ENCODE measurements around the gene MXI1. TPM values are rescaled to one million over a fixed set of nuclear protein-coding genes. Genes with fewer than 3 reads are reported as not detected.

MXI1 gene
- total and polyA plus RNA-seq, 10 donors = 6.8 to 49.4 (median 19.4) TPM

DNA sequence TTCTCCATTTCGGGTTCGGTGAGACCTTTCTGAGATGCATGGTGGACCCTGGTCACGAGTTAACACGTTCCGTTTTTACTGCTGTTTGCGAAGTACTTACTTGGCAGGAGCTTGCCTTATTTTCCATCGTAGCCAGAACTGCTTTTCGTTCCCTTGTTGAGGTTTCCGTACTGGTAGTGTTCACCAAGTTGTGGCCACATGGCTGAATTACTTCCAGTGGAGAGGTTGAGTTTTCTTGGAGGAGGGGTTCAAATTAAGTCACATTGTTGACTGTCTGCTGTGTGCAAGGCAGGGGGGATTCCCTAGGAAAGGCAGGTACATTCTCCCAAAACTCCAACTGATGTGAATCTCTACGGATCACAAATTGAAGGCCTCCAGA lies 4.0 kb downstream of the MXI1 start:
- intact Hi-C loops (cut with DNase I; ENCODE audit: low total_unique reads) = no loop called here
- 4 to 8% (median 5%) methylated on average over 10 of the region's 10 CpGs for WGBS, 5 donors

GRCh38 chr10:110212119-110213006 lies 5.0 kb downstream of the MXI1 start:
- Histone ChIP-seq H3K36me3 (no peaks in the 10 kb centered on the region), H3K27ac (peak overlapping the region; percentile 68 to 92 (median 82)), H3K9me3 (no peaks in the 10 kb centered on the region), H3K4me3 (peak overlapping the region in 6 of 8 donors; percentile 51 to 82 (median 75)), H3K27me3 (replicated peaks in 1 of 7) (peaks cover 0 to 13% (median 0%) of the 10 kb centered on the region in 7 donors), H3K4me1 (peaks cover 0 to 83% (median 42%) of the 10 kb centered on the region in 6 donors)
- intact Hi-C loops (cut with DNase I; ENCODE audit: low total_unique reads) = no loop called here
- DNase-seq = peak; percentile 87
- TF ChIP-seq, protein P1, sequence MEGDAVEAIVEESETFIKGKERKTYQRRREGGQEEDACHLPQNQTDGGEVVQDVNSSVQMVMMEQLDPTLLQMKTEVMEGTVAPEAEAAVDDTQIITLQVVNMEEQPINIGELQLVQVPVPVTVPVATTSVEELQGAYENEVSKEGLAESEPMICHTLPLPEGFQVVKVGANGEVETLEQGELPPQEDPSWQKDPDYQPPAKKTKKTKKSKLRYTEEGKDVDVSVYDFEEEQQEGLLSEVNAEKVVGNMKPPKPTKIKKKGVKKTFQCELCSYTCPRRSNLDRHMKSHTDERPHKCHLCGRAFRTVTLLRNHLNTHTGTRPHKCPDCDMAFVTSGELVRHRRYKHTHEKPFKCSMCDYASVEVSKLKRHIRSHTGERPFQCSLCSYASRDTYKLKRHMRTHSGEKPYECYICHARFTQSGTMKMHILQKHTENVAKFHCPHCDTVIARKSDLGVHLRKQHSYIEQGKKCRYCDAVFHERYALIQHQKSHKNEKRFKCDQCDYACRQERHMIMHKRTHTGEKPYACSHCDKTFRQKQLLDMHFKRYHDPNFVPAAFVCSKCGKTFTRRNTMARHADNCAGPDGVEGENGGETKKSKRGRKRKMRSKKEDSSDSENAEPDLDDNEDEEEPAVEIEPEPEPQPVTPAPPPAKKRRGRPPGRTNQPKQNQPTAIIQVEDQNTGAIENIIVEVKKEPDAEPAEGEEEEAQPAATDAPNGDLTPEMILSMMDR (IDR thresholded peaks at IDR 0.05 in 8 of 11, conservative IDR thresholded peaks at IDR 0.05 in 3 of 11) = no peak
- TF ChIP-seq POLR2A (IDR thresholded peaks at IDR 0.05) = peak in 1 of 3 donors; percentile 26
- TF ChIP-seq POLR2AphosphoS5 (IDR thresholded peaks at IDR 0.05) = peak in 2 of 3 donors; percentile 54 to 80
- WGBS, 5 donors = 45 to 72% (median 54%) methylated on average over 5 of the region's 5 CpGs

More for the DNA sequence above, 4.0 kb downstream of the MXI1 start:
- no peak for DNase-seq
- Histone ChIP-seq H3K27me3 (replicated peaks in 1 of 7) (peaks cover 0 to 21% (median 0%) of the 10 kb centered on the region in 7 donors), H3K27ac (peak overlapping the region; percentile 68 to 92 (median 82)), H3K4me3 (peak overlapping the region; percentile 51 to 82 (median 70)), H3K36me3 (no peaks in the 10 kb centered on the region), H3K9me3 (no peaks in the 10 kb centered on the region), H3K4me1 (peaks cover 0 to 90% (median 48%) of the 10 kb centered on the region in 6 donors)
- TF ChIP-seq, protein P1 (IDR thresholded peaks at IDR 0.05 in 8 of 11, conservative IDR thresholded peaks at IDR 0.05 in 3 of 11) = no peak
- no peak for TF ChIP-seq POLR2A (IDR thresholded peaks at IDR 0.05)
- no peak for TF ChIP-seq POLR2AphosphoS5 (IDR thresholded peaks at IDR 0.05)

DNA sequence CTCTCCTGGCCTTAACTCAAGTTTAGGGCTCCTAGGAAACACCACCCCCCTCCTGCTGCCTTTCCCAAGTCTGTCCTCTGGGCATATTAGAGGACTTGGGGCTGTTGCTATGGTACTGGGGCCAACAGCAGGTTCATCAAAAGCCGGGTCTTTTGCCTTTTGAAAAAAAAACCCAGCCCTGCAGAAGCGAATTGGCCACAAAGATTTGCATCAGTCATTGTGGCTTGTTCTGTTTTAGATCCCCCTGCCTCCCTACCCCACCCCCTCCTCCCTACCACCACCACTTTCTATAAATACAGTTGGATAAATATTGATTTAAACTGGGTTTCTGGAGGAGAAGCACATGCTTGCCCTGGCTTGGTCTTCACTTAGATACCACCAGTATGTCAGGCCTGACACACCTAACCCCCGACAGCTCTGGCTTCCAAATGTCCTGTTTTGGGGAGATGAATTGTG lies 7.0 kb downstream of the MXI1 start:
- 19 to 37% (median 32%) methylated on average over 3 of the region's 3 CpGs for WGBS, 5 donors
- Histone ChIP-seq H3K4me3 (no peak overlapping the region), H3K9me3 (no peaks in the 10 kb centered on the region), H3K36me3 (no peaks in the 10 kb centered on the region), H3K27me3 (replicated peaks in 1 of 7) (peaks cover 0 to 5% (median 0%) of the 10 kb centered on the region in 7 donors), H3K27ac (peak overlapping the region in 6 of 8 donors; percentile 27 to 92 (median 78)), H3K4me1 (peaks cover 0 to 81% (median 41%) of the 10 kb centered on the region in 6 donors)
- DNase-seq = no peak
- intact Hi-C loops (cut with DNase I; ENCODE audit: low total_unique reads) = no loop called here
- TF ChIP-seq POLR2A (IDR thresholded peaks at IDR 0.05) (no peak), POLR2AphosphoS5 (IDR thresholded peaks at IDR 0.05) (no peak)
- TF ChIP-seq, protein P1 (IDR thresholded peaks at IDR 0.05 in 8 of 11, conservative IDR thresholded peaks at IDR 0.05 in 3 of 11) = no peak
